NCI-H2029 treated with DMSO at 0.1 percent for 48 hours (cell line): Measurements from ENCODE around the gene LILRB1.
"Not testable (repeated sequence)": the region's sequence is repeated elsewhere in the genome, so short reads cannot be mapped to it uniquely, and the experiment has no call there.

Experiments
- DNase-seq: peaks from one replicate; lab custom pipeline; 2025; lab: John Stamatoyannopoulos, UW

LILRB1 gene

DNA sequence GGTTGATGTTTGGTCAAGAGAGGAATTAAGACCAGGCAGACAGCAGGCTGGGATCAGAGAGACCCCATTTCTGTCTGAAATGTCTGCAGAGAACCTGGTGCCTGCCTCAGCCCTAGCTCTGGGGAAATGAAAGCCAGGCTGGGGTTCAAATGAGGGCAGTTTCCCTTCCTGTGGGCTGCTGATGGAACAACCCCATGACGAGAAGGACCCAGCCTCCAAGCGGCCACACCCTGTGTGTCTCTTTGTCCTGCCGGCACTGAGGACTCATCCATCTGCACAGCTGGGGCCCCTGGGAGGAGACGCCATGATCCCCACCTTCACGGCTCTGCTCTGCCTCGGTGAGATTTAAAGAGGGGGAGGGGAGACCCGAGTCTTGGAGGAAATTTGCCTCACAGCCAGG lies 32.4 kb downstream of the LILRB1 start, which contains the start of gene LILRB4:
TSS of gene LILRB4 (plus strand) at position 256 of the 400 bp plus-strand sequence. CDS start at position 305, 49 bp downstream.
- no peak for DNase-seq

DNA sequence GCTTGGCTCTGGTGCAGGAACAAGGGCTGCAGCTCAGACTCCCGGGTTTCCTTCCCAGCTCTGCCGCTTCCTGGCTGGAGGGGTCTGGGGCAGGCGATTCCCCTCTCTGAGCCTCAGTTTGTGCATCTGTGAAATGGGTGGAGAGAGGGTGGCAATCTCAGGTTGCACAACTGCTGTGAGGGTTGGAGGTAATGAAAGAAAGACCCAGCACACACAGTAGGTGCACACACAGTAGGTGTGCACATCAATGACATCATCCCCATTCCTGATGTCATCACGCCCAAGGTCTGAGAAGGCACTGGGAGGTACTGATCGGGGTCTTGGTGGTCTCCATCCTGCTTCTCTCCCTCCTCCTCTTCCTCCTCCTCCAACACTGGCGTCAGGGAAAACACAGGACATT lies 35.2 kb downstream of the LILRB1 start:
- no peak for DNase-seq

DNA sequence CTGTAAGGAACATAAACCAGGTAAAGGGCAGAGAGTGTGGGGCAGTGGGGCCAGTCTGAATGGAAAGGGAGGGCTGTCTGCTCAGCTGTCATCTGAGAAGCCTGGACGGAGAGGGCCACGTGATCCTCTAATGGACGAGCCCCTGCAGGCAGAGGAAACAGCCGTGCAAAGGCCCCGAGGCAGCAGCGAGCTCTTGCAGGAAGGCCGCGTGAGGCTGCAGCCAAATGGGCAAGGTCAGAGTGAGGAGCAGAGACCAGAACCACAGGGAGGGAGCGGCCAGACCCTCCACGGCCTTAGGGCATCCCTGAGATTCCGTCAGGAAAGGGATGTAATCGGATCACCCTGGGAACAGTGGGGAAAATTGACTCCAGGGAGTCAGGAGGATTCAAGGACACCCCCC lies 36.9 kb downstream of the LILRB1 start:
- DNase-seq, result no peak

DNA sequence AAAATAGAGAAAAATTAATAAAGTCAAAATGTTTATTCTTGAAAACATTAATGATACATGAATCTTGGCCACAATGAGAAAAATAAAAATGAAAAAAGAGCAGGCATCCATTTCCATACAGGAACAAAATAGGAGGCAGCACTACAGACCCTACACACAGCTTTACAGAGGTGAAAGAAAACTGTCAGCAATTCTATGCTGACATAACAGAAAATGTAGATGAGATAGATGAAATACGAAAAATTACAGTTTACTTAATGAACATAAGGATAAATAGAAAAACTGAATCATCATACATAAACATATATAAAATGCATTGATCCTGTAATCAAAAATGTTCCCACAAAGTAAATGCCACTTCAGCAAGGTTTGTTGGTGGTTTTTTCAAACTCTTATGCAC lies 38.1 kb downstream of the LILRB1 start:
- no peak for DNase-seq

DNA sequence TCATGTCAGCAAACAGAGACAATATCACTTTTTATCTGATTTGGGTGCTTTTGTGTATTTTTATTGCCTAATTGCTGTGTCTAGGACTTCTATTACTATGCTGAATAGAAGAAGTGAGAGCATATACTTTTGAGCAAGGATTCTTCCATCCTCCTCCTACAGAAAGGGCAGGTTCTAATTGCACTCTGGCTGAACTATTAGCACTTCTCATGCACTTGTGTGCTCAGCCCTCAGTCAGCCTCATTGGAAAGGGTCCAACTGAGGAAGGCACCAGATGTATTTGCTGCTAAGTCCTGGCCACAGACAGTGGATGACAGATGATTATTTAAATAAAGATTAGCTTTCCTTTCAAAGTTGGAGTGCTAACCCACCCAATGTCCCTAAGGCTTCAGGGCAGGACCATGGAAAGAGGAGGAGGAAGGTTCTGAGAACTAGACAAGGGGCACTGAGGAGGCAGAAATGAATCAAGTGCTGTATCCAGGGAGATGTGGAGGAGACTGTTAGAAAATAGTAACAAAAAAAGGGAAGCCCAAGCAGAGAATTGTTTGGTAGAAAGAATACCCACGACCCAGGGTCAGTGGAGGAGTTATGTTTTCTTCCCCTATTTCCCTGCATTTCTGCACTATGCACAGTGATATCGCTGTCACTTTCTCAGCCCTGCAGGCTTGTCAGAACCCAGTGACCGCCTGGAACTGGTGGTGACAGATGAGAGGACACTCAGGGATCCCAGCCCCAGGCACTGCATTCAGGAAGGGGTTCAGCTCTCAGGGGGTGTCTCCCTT lies 40.5 kb downstream of the LILRB1 start:
- DNase-seq, result no peak

DNA sequence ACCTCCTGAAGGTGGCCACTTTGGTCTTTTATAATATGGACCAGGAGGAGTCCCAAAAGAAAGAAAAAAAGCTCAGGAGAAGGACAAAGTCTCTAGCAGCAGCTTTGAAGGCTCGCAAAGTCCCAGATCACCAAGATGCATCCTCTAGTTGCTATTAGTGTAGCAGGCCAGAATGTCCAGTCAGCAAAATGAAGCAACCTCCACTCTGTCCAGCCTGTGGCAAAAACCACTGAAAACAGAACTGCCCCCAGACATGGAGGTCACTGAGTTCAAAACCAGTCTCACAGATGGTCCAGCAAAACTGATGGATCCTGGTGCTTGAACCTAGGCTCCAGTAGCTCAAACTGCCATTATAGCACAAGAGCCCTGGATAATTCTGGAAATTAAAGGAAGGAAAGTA lies 42.9 kb downstream of the LILRB1 start:
- no peak for DNase-seq

DNA sequence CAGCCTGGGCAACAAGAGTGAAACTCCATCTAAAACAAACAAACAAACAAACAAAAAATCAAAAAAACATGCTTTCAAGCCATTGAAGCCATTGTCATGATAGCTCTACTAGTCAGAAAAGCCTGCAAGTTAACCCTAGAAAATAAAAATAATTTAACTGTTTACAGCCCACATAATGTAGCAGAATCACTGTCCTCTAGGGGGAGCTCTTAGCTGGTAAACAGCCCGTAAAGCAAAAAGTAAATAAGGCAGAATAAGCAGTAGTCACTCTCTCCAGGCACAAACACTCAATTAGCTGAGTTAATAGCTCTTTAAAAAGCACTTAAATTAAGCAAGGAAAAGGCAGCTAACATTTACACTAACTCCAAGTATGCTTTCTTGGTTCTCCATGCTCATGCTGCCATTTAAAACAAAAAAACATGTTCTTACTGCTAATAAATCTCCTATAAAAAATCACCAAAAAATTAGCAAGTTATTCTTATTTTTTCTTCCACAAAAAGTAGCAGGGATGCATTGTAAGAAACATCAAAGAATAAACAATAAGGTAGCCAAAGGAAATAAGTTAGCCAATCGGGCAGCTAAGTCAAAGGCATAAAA lies 43.8 kb downstream of the LILRB1 start:
- peak; percentile 53 for DNase-seq

DNA sequence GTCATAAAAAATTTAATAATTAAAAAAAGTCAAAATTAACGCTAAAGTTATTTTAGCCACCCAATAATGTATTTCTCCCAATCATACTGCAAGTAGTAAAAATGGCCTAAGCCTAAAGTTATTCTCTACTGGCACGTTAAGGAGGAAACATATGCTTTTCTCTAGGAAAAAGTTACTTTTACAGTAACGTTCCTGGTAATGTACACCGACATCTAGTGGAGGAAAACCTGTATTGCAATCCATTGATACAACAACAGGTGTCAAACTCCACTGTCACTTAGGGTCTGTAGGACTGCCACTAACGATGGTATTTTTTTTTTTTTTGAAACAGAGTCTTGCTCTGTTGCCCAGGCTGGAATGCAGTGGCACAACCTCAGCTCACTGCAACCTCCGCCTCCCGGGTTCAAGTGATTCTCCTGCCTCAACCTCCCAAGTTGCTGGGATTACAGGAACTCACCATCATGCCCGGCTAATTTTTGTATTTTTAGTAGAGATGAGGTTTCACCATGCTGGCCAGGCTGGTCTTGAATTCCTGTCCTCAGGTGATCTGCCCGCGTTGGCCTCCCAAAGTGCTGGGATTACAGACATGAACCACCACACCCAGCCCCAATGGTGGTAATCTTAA lies 46.0 kb downstream of the LILRB1 start:
- peak; percentile 52 for DNase-seq

DNA sequence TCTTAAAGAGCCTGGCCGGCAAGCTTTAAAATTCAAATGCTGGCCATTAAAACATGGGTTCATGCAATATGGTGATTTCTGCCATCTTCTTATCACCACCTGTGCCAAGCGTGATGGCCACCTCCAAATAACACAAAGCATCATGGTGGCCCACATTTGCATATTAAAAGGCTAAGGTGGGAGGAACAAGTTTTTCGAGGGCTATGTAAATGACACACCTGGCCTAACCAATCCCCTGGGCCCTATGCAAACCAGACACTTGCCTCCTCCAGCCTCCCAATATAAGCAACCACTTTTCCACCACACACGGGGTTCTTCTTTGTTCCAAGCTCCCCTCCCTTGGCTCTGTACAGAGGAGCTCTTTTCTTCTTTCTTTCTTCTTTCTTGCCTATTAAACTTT lies 46.9 kb downstream of the LILRB1 start:
- DNase-seq, result no peak

DNA sequence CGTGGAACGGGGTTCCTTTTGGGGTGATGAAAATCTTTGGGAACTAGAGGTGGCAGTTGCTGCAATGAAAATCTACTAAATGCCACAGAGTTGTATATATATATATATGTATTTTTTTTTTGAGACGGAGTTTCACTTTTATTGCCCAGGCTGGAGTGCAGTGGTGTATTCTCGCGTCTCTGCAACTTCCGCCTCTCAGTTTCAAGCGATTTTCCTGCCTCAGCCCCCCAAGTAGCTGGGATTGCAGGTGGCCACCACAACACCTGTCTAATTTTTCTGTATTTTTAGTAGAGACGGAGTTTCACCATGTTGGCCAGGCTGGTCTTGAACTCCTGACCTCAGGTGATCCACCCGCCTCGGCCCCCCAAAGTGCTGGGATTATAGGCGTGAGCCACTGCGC lies 51.3 kb downstream of the LILRB1 start:
- not testable (repeated sequence) for DNase-seq

DNA sequence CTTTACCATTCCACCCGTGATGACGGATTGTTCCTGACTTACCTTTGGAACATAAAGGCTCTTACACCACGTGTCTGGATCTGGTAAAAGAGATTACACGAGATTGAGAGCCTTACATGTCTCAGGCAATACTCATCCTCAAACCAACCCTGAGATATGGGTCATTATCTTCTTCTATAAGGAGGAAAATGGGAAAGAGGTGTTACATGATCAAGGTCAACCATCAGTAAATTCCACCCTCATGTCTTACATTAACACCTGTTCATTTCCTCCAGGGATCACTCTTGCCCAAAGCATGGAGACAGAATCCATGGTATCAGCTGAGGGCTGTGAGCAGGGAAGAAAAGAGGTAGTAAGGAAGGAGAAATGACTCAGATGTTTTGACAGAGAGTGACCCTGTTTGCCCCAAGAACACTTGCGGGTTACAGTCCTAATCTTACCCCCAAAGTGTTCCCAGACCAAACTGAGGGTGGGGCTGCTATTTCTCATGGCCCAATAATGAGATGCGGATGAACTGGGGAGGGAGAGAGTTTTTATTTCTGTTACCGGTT lies 52.1 kb downstream of the LILRB1 start:
- no peak for DNase-seq

DNA sequence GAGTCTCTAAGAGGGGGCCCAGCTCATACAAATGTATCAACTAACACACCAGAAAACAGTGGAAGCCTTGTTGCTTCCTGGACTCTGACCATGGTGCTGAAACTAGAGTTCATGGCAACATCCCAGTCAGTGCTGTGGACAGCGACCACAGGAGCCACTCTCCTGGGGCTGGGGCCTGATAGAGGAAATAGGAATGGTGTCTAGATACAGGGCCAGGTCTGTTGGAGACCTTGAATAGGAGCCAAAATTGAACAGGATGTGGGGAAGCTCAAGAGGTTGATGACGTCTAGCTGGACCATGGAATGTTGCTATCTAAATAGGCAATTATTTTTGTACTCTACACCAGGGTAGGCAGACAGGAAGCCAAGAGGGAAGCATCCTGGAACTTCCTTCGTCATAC lies 54.2 kb downstream of the LILRB1 start:
- peak; percentile 52 for DNase-seq
